Activated CD4-positive, alpha-beta T cell treated with anti-CD3 and anti-CD28 coated beads, Interleukin-2, amount 10 ng/mL, durations not matched to agents 7 days and 5 days (primary cell): Measurements from ENCODE around the gene NTM. TPM values are rescaled to one million over a fixed set of nuclear protein-coding genes. Genes with fewer than 3 reads are reported as not detected.

Source experiments
- CTCF ChIA-PET: fragments of 350-600 bp; sonication (Branson Sonifier 250); formaldehyde crosslinking; loops from one replicate; lab custom pipeline; 2021; ENCODE audit warnings: antibody characterized with exemption; lab: Charles Lee
- POLR2A ChIA-PET: fragments of 350-600 bp; sonication (Branson Sonifier 250); formaldehyde crosslinking; loops from one replicate; lab custom pipeline; 2021; ENCODE audit warnings: antibody characterized with exemption; lab: Charles Lee
- DNase-seq: peaks from one replicate; pipeline ENCODE4 v3.0.0-alpha.2; 2020
- H3K27ac Mint-ChIP-seq: one replicate; pipeline ENCODE4 v1.8.0; 2021; ENCODE audit warnings: mild to moderate bottlenecking, moderate library complexity, mixed read lengths
- H3K27me3 Mint-ChIP-seq: one replicate; pipeline ENCODE4 v1.8.0; 2021; ENCODE audit warnings: mixed read lengths
- H3K36me3 Mint-ChIP-seq: one replicate; pipeline ENCODE4 v1.8.0; 2021; ENCODE audit warnings: low read depth, mixed read lengths
- H3K4me1 Mint-ChIP-seq: one replicate; pipeline ENCODE4 v1.8.0; 2021; ENCODE audit warnings: mixed read lengths
- H3K4me3 Mint-ChIP-seq: one replicate; pipeline ENCODE4 v1.8.0; 2021; ENCODE audit warnings: mild to moderate bottlenecking, moderate library complexity, mixed read lengths
- H3K9me3 Mint-ChIP-seq: one replicate; pipeline ENCODE4 v1.8.0; 2021; ENCODE audit warnings: mixed read lengths
- total RNA-seq, 2 experiments: library from RNA; stranded (reverse); gene quantifications; one replicate each; pipeline ENCODE4 v1.2.3, GENCODE V29; 2021

The NTM gene
- total RNA-seq, 2 experiments from 2014 or later = not detected

DNA sequence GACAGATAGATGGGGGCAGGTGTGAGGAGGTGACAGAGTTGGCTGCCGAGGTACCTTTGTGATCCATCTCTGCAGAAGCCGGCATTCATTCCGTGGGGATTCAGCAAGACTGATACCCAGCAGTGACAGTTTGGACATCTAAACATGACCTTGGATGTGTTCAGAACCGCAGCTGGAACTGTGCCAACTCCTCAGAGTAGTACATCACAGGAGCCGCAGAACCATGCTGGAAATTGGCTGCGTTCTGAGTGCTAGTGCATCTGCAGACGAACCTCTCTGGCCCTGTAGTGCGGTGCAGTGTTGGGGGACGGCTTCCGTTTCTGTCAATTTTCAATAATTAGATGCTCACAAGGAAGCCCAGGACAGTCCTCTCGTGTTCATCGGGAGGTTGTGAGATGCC, 772.1 kb downstream of the NTM start:
- ChIA-PET CTCF (no interaction called here), POLR2A (no interaction called here)
- Mint-ChIP-seq H3K36me3 (no peaks in the 10 kb centered on the region), H3K4me1 (no peaks in the 10 kb centered on the region), H3K4me3 (no peak overlapping the region), H3K9me3 (no peaks in the 10 kb centered on the region), H3K27me3 (no peaks in the 10 kb centered on the region), H3K27ac (no peak overlapping the region)
- no peak for DNase-seq

DNA sequence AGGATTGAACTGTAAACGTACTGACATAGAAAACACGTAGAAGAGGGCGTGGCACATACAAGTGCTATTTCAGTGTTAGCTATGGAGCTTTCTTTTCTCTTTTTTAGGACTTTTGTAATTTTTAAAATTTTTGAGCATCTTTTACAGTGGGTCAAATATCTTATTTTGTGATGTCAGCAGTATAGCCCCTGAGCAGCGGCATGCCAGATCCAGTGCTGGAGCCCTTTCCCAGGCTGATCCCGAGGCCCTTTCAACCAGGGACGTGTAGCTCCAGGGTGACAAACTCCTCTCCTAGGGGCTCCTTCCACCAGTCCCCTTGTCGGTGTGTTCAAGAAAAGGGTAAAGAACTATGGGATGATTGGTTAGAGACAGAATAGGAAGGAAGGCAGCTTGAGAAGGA, 777.0 kb downstream of the NTM start:
- Mint-ChIP-seq H3K36me3 (no peaks in the 10 kb centered on the region), H3K4me1 (no peaks in the 10 kb centered on the region), H3K4me3 (no peak overlapping the region), H3K27ac (no peak overlapping the region), H3K27me3 (no peaks in the 10 kb centered on the region), H3K9me3 (no peaks in the 10 kb centered on the region)
- ChIA-PET CTCF (no interaction called here), POLR2A (no interaction called here)
- no peak for DNase-seq

GRCh38 chr11:132154781-132155180, 784.4 kb downstream of the NTM start:
- H3K27me3 Mint-ChIP-seq = no peaks in the 10 kb centered on the region
- ChIA-PET CTCF (no interaction called here), POLR2A (no interaction called here)
- no peaks in the 10 kb centered on the region for H3K36me3 Mint-ChIP-seq
- H3K27ac Mint-ChIP-seq = no peak overlapping the region
- H3K4me3 Mint-ChIP-seq = no peak overlapping the region
- no peaks in the 10 kb centered on the region for H3K4me1 Mint-ChIP-seq
- no peaks in the 10 kb centered on the region for H3K9me3 Mint-ChIP-seq
- DNase-seq = no peak

DNA sequence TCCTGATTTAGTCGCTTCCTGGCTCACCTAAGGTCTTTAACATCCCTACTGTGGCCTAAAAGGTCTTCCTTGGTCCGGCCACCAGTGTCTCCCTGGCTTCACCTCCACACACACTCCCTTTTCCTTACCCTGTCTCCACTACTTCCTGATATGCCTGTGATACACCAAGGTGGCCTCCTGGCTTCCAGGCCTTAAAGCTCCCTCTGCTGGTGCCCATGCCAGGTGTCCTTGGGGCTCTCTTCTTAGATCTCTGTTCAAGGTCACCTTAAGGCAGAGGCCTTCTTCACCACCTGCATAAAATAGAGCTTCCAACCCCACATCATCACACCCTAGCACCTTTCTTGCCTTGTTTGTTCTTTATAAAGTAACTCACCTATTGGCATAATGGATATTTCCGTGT, 787.7 kb downstream of the NTM start:
- DNase-seq = no peak
- Mint-ChIP-seq H3K4me3 (no peak overlapping the region), H3K4me1 (no peaks in the 10 kb centered on the region), H3K27me3 (no peaks in the 10 kb centered on the region), H3K36me3 (no peaks in the 10 kb centered on the region), H3K27ac (no peak overlapping the region), H3K9me3 (no peaks in the 10 kb centered on the region)
- ChIA-PET POLR2A (no interaction called here), CTCF (no interaction called here)

- no peaks in the 10 kb centered on the region for H3K9me3 Mint-ChIP-seq
- no peaks in the 10 kb centered on the region for H3K36me3 Mint-ChIP-seq
- CTCF ChIA-PET = no interaction called here
- no peak for DNase-seq
- no peaks in the 10 kb centered on the region for H3K4me1 Mint-ChIP-seq
- H3K27ac Mint-ChIP-seq = no peak overlapping the region
- POLR2A ChIA-PET = no interaction called here
- H3K27me3 Mint-ChIP-seq = no peaks in the 10 kb centered on the region
- no peak overlapping the region for H3K4me3 Mint-ChIP-seq
Observed at GRCh38 chr11:132158696-132159095, 788.3 kb downstream of the NTM start.

DNA sequence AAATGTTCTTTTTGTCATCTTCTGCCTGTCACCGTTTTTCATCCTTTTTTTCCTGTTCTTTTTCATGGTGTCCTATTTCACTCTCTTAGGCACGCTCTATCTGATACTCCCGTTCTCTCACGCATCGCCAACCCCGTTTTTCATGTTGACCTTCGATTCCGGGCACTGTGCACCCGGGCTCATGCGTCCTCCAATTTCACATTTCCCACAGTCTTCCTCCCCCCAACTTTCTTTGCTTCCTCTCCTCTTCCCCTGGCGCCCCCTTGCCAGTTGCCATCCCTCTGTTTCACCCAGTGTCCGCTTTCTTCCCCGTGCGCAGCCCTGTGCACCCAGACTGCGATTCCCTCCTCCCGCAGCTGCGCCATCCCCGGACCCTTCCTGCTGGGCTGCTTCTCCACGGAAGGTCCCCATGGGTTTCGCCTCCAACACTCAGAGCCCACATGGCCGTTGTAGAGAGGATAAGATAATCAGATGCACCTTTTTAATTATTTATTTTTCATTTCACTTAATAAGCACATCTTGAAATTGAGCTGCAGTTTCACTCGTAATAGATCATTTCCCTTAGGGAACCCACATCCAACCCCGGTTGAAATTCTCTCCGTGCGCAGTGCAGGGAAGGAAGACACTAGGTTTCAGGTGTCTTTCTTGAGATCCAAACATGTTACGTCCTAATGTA, 791.1 kb downstream of the NTM start:
- DNase-seq = no peak
- Mint-ChIP-seq H3K27ac (no peak overlapping the region), H3K4me3 (no peak overlapping the region), H3K4me1 (no peaks in the 10 kb centered on the region), H3K9me3 (peaks cover 2% of the 10 kb centered on the region), H3K27me3 (no peaks in the 10 kb centered on the region), H3K36me3 (no peaks in the 10 kb centered on the region)
- CTCF ChIA-PET = no interaction called here
- POLR2A ChIA-PET = no interaction called here

DNA sequence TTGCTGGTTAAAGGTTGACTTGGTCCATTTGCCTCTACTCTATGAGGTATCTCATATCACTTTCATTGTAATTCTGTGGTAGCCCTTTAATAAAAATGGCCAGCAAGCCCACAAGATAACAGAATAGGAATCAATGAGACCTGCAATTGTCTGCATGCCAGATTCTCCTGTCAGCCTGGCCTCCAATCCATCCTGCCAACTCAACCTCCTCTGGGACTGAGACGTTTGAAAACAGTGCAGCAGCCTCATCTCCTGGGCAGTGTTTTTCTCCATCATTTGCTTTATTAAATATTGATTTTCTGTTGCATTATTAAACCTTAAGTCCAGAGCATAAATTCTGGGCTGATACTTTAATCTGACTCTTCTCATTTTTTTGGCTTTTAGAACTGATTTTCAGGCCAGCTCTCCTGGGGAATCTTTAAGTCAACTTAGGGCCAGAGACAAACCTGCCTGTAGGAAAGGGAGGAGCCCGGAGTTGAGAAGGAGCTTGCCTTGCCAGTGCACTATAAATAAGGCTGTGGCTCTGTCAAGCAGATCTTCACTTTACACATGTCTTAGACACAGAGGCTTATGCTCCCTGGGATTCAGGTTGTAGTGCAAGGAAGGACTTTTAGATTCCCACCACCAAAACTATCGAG, 798.0 kb downstream of the NTM start:
- CTCF ChIA-PET = interaction anchor here (1.6 kb wide), 1 partner anchor 19 kb away, joined by 4 read pairs; no protein-coding TSS in a partner anchor
- no peaks in the 10 kb centered on the region for H3K36me3 Mint-ChIP-seq
- POLR2A ChIA-PET = no interaction called here

GRCh38 chr11:132171031-132171430, 800.6 kb downstream of the NTM start:
- no peak overlapping the region for H3K4me3 Mint-ChIP-seq
- ChIA-PET CTCF (no interaction called here), POLR2A (no interaction called here)
- H3K27me3 Mint-ChIP-seq = no peaks in the 10 kb centered on the region
- no peaks in the 10 kb centered on the region for H3K4me1 Mint-ChIP-seq
- peaks cover 2% of the 10 kb centered on the region for H3K9me3 Mint-ChIP-seq
- no peak overlapping the region for H3K27ac Mint-ChIP-seq
- no peaks in the 10 kb centered on the region for H3K36me3 Mint-ChIP-seq
- no peak for DNase-seq

More for the DNA sequence above, 798.0 kb downstream of the NTM start:
- DNase-seq = no peak
- no peak overlapping the region for H3K4me3 Mint-ChIP-seq
- no peaks in the 10 kb centered on the region for H3K27me3 Mint-ChIP-seq
- no peak overlapping the region for H3K27ac Mint-ChIP-seq
- H3K4me1 Mint-ChIP-seq = no peaks in the 10 kb centered on the region
- H3K9me3 Mint-ChIP-seq = peaks cover 2% of the 10 kb centered on the region

- Mint-ChIP-seq H3K4me1 (no peaks in the 10 kb centered on the region), H3K9me3 (peaks cover 2% of the 10 kb centered on the region), H3K27ac (no peak overlapping the region), H3K36me3 (no peaks in the 10 kb centered on the region), H3K4me3 (no peak overlapping the region), H3K27me3 (no peaks in the 10 kb centered on the region)
- ChIA-PET POLR2A (no interaction called here), CTCF (no interaction called here)
- DNase-seq = no peak
Observed at GRCh38 chr11:132174362-132175255, 804.2 kb downstream of the NTM start.

DNA sequence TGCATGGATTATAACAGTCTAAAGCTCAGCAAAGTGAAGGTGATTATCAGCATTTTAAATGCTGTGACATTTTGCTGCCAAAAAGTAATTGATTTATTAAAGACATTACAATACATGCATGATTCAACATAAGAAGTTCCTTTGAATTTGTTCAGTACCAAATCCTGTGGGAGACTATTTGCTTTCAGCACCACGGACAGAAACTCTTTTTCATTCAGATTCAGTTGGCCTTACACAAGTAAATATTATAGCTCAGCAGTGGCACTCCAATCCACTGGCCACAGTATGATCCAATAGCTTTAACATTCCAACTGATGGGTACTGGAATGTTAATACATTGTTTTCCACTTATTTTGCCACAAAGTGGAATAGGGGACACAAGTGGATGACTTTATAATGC, 806.7 kb downstream of the NTM start:
- ChIA-PET CTCF (no interaction called here), POLR2A (no interaction called here)
- Mint-ChIP-seq H3K27me3 (no peaks in the 10 kb centered on the region), H3K4me1 (no peaks in the 10 kb centered on the region), H3K9me3 (peaks cover 2% of the 10 kb centered on the region), H3K4me3 (no peak overlapping the region), H3K27ac (no peak overlapping the region), H3K36me3 (no peaks in the 10 kb centered on the region)
- no peak for DNase-seq

DNA sequence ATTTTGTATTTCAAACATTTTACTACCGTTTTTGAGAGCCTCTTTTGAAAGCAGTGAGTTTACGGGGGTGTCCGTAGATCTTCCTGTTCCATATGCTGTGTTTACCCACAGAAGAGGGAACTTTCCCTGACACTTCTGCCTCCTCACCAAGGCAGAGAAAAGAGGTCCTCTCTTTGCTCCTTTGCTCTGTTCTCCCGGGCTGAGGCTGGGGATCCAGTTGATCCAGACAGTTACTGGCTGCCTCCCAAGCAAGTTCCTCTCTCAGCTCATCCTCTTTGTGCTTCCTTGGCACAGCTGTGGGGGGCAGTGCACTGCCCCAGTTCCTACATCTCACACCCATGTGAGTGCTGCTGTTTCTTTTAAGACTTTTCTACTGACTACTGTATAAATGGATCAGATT, 813.7 kb downstream of the NTM start:
- ChIA-PET CTCF (no interaction called here), POLR2A (no interaction called here)
- no peak overlapping the region for H3K27ac Mint-ChIP-seq

GRCh38 chr11:132185726-132186592, 815.5 kb downstream of the NTM start:
- Mint-ChIP-seq H3K36me3 (no peaks in the 10 kb centered on the region), H3K4me3 (no peak overlapping the region), H3K4me1 (no peaks in the 10 kb centered on the region), H3K27ac (no peak overlapping the region), H3K27me3 (no peaks in the 10 kb centered on the region), H3K9me3 (peaks cover 4% of the 10 kb centered on the region)
- no peak for DNase-seq
- ChIA-PET POLR2A (no interaction called here), CTCF (no interaction called here)

More for the DNA sequence above, 813.7 kb downstream of the NTM start:
- DNase-seq = no peak
- Mint-ChIP-seq H3K36me3 (no peaks in the 10 kb centered on the region), H3K27me3 (no peaks in the 10 kb centered on the region), H3K9me3 (no peaks in the 10 kb centered on the region), H3K4me1 (no peaks in the 10 kb centered on the region), H3K4me3 (no peak overlapping the region)
